SK-N-SH treated with all-trans-retinoic acid at 6 μM for 48 hours (cell line): ENCODE data around the gene PODXL.

Experiments
- ATAC-seq: fragments of 200-7000 bp; cut with Tn5 transposase; 3 replicates; pipeline ENCODE4 v1.9.1; 2020; ENCODE audit warnings: mild to moderate bottlenecking, moderate library complexity
- ARNTL ChIP-seq: fragments of 450-650 bp; formaldehyde crosslinking; IDR thresholded peaks from 2 replicates; pipeline ENCODE4 v1.5.0; 2020; ENCODE audit warnings: low read depth, mild to moderate bottlenecking, moderate library complexity, borderline replicate concordance
- BACH2 ChIP-seq: fragments of 250-450 bp; sonication (Bioruptor Pico); IDR thresholded peaks from 2 replicates; pipeline ENCODE4 v1.9.0; 2021; ENCODE audit warnings: mild to moderate bottlenecking, borderline replicate concordance
- CSDC2 ChIP-seq: fragments of 250-450 bp; sonication (Bioruptor Pico); IDR thresholded peaks from 2 replicates; pipeline ENCODE4 v1.5.0; 2020; ENCODE audit warnings: mild to moderate bottlenecking, moderate library complexity
- ESRRG ChIP-seq: fragments of 250-450 bp; sonication (Bioruptor Pico); IDR thresholded peaks from 2 replicates; pipeline ENCODE4 v1.6.1; 2021; ENCODE audit warnings: mild to moderate bottlenecking
- GLIS3 ChIP-seq: fragments of 250-450 bp; sonication (Bioruptor Pico); IDR thresholded peaks from 2 replicates; pipeline ENCODE4 v1.5.0; 2020; ENCODE audit warnings: mild to moderate bottlenecking, moderate library complexity
- ISL1 ChIP-seq: fragments of 250-450 bp; sonication (Bioruptor Pico); IDR thresholded peaks from 2 replicates; pipeline ENCODE4 v2.1.2; 2022; ENCODE audit warnings: mild to moderate bottlenecking, moderate library complexity
- PPARA ChIP-seq: fragments of 250-450 bp; sonication (Bioruptor Pico); IDR thresholded peaks from 2 replicates; pipeline ENCODE4 v1.5.0; 2020; ENCODE audit warnings: mild to moderate bottlenecking, borderline replicate concordance
- SNAI2 ChIP-seq: fragments of 250-450 bp; sonication (Bioruptor Pico); IDR thresholded peaks from 2 replicates; pipeline ENCODE4 v1.5.0; 2020; ENCODE audit warnings: mild to moderate bottlenecking, moderate library complexity
- TOX ChIP-seq: fragments of 250-450 bp; sonication (Bioruptor Pico); IDR thresholded peaks from 2 replicates; pipeline ENCODE4 v1.8.0; 2021; ENCODE audit warnings: mild to moderate bottlenecking, moderate library complexity, borderline replicate concordance
- ZC3H10 ChIP-seq: fragments of 250-450 bp; sonication (Bioruptor Pico); IDR thresholded peaks from 2 replicates; pipeline ENCODE4 v1.5.1; 2021; ENCODE audit warnings: mild to moderate bottlenecking, moderate library complexity
- ZFP3 ChIP-seq: fragments of 250-450 bp; sonication (Bioruptor Pico); IDR thresholded peaks from 2 replicates; pipeline ENCODE4 v1.5.0; 2020; ENCODE audit warnings: mild to moderate bottlenecking, moderate library complexity
- ZFP30 ChIP-seq: fragments of 450-650 bp; formaldehyde crosslinking; IDR thresholded peaks from 2 replicates; pipeline ENCODE4 v1.5.0; 2022; ENCODE audit warnings: mild to moderate bottlenecking, moderate library complexity
- ZNF70 ChIP-seq: fragments of 450-650 bp; formaldehyde crosslinking; IDR thresholded peaks from 2 replicates; pipeline ENCODE4 v1.5.0; 2020; ENCODE audit warnings: mild to moderate bottlenecking, moderate library complexity
- ZNF8 ChIP-seq: fragments of 450-650 bp; formaldehyde crosslinking; IDR thresholded peaks from 2 replicates; pipeline ENCODE4 v1.5.0; 2020; ENCODE audit warnings: mild to moderate bottlenecking, moderate library complexity
- TF ChIP-seq, protein P1 (sequence below): fragments of 250-450 bp; sonication (Bioruptor Pico); IDR thresholded peaks from 2 replicates; pipeline ENCODE4 v1.5.1; 2021; ENCODE audit warnings: mild to moderate bottlenecking, moderate library complexity
- TF ChIP-seq, protein P2 (sequence below): fragments of 250-450 bp; sonication (Bioruptor Pico); IDR thresholded peaks from 2 replicates; pipeline ENCODE4 v1.5.0; 2020; ENCODE audit warnings: mild to moderate bottlenecking, moderate library complexity
- TF ChIP-seq, protein P3 (sequence below): fragments of 250-450 bp; sonication (Bioruptor Pico); IDR thresholded peaks from 2 replicates; pipeline ENCODE4 v1.8.0; 2020; ENCODE audit warnings: mild to moderate bottlenecking, moderate library complexity, borderline replicate concordance
- TF ChIP-seq, protein P4 (sequence below): fragments of 250-450 bp; sonication (Bioruptor Pico); IDR thresholded peaks from 2 replicates; pipeline ENCODE4 v1.5.1; 2020; ENCODE audit warnings: low read depth, mild to moderate bottlenecking, moderate library complexity

The PODXL gene

DNA sequence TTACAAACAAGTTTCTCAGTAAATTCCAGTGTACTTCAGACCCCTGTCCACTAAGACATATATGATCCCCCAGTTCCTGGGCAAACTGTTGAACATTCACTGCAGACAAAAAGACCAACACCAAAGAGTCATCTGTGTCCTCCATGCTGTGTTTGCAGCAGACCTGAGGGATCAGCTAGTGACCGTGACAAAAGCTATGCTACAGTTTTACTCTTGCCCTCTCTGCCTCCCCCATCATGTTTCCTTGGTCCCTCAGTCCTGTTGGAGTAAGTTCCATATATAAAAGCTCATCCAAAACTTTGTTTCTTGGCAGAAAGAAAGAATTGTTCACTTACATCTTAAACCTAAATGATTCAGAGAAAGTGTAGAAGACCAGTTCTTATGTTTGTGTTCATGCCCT, 56.1 kb downstream of the PODXL start:
- TF ChIP-seq, protein P1, sequence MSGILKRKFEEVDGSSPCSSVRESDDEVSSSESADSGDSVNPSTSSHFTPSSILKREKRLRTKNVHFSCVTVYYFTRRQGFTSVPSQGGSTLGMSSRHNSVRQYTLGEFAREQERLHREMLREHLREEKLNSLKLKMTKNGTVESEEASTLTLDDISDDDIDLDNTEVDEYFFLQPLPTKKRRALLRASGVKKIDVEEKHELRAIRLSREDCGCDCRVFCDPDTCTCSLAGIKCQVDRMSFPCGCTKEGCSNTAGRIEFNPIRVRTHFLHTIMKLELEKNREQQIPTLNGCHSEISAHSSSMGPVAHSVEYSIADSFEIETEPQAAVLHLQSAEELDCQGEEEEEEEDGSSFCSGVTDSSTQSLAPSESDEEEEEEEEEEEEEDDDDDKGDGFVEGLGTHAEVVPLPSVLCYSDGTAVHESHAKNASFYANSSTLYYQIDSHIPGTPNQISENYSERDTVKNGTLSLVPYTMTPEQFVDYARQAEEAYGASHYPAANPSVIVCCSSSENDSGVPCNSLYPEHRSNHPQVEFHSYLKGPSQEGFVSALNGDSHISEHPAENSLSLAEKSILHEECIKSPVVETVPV (CRISPR knock-in tag): no peak
- TF ChIP-seq, protein P2, sequence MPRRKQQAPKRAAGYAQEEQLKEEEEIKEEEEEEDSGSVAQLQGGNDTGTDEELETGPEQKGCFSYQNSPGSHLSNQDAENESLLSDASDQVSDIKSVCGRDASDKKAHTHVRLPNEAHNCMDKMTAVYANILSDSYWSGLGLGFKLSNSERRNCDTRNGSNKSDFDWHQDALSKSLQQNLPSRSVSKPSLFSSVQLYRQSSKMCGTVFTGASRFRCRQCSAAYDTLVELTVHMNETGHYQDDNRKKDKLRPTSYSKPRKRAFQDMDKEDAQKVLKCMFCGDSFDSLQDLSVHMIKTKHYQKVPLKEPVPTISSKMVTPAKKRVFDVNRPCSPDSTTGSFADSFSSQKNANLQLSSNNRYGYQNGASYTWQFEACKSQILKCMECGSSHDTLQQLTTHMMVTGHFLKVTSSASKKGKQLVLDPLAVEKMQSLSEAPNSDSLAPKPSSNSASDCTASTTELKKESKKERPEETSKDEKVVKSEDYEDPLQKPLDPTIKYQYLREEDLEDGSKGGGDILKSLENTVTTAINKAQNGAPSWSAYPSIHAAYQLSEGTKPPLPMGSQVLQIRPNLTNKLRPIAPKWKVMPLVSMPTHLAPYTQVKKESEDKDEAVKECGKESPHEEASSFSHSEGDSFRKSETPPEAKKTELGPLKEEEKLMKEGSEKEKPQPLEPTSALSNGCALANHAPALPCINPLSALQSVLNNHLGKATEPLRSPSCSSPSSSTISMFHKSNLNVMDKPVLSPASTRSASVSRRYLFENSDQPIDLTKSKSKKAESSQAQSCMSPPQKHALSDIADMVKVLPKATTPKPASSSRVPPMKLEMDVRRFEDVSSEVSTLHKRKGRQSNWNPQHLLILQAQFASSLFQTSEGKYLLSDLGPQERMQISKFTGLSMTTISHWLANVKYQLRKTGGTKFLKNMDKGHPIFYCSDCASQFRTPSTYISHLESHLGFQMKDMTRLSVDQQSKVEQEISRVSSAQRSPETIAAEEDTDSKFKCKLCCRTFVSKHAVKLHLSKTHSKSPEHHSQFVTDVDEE: no peak
- TF ChIP-seq GLIS3 (CRISPR knock-in tag): no peak
- no peak for TF ChIP-seq ESRRG (CRISPR knock-in tag)
- no peak for TF ChIP-seq SNAI2 (CRISPR knock-in tag)
- no peak for TF ChIP-seq ZC3H10 (CRISPR knock-in tag)
- no peak for TF ChIP-seq ZFP3 (CRISPR knock-in tag)
- TF ChIP-seq, protein P3, sequence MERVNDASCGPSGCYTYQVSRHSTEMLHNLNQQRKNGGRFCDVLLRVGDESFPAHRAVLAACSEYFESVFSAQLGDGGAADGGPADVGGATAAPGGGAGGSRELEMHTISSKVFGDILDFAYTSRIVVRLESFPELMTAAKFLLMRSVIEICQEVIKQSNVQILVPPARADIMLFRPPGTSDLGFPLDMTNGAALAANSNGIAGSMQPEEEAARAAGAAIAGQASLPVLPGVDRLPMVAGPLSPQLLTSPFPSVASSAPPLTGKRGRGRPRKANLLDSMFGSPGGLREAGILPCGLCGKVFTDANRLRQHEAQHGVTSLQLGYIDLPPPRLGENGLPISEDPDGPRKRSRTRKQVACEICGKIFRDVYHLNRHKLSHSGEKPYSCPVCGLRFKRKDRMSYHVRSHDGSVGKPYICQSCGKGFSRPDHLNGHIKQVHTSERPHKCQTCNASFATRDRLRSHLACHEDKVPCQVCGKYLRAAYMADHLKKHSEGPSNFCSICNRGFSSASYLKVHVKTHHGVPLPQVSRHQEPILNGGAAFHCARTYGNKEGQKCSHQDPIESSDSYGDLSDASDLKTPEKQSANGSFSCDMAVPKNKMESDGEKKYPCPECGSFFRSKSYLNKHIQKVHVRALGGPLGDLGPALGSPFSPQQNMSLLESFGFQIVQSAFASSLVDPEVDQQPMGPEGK (CRISPR knock-in tag): no peak
- TF ChIP-seq ZNF8 (CRISPR knock-in tag): no peak
- TF ChIP-seq TOX (CRISPR knock-in tag): no peak
- no peak for TF ChIP-seq ISL1 (CRISPR knock-in tag)
- ATAC-seq: no peak

DNA sequence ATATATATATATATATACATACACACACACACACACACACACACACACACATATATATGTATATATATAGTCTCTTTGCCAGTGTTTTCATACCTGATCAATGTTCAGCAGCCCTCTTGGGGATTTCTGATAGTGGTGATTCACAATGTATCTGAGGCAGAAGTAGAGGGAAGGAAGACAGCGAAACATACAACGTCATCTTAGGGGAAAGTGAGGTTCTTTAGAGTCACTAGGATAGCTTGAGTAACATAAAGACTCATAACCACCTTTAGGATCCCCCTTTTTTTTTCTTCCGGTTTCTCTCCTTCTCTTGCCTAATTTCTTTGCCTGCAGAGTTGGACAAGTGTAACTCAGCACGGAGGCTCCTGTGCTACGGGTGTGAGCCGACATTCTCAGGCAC, 56.6 kb downstream of the PODXL start:
- no peak for ATAC-seq

More for the DNA sequence above, 56.6 kb downstream of the PODXL start:
- TF ChIP-seq ISL1 (CRISPR knock-in tag) (no peak), ZNF8 (CRISPR knock-in tag) (no peak), ZNF70 (CRISPR knock-in tag) (no peak), CSDC2 (CRISPR knock-in tag) (no peak), ZFP30 (no peak), BACH2 (CRISPR knock-in tag) (no peak), SNAI2 (CRISPR knock-in tag) (no peak), ZC3H10 (CRISPR knock-in tag) (no peak), PPARA (CRISPR knock-in tag) (no peak), ARNTL (CRISPR knock-in tag) (no peak), GLIS3 (CRISPR knock-in tag) (no peak), ESRRG (CRISPR knock-in tag) (no peak), ZFP3 (CRISPR knock-in tag) (no peak)
- TF ChIP-seq, protein P3 (CRISPR knock-in tag): no peak
- TF ChIP-seq, protein P4, sequence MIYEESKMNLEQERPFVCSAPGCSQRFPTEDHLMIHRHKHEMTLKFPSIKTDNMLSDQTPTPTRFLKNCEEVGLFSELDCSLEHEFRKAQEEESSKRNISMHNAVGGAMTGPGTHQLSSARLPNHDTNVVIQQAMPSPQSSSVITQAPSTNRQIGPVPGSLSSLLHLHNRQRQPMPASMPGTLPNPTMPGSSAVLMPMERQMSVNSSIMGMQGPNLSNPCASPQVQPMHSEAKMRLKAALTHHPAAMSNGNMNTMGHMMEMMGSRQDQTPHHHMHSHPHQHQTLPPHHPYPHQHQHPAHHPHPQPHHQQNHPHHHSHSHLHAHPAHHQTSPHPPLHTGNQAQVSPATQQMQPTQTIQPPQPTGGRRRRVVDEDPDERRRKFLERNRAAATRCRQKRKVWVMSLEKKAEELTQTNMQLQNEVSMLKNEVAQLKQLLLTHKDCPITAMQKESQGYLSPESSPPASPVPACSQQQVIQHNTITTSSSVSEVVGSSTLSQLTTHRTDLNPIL (CRISPR knock-in tag): no peak
- TF ChIP-seq, protein P2: no peak
